ENCODE data around the gene FBXO8.

FBXO8 gene

GRCh38 chr4:174228988-174229387, 54.5 kb downstream of the FBXO8 start:
- DNase-seq (ENCODE audit: insufficient read length, low spot score) (no peak), FAIRE-seq (no peak)

GRCh38 chr4:174225349-174226049, 58.0 kb downstream of the FBXO8 start:
- no peak for DNase-seq (ENCODE audit: insufficient read length, low spot score)
- no peak for TF ChIP-seq CTCF (IDR thresholded peaks at IDR 0.05; ENCODE audit: insufficient read depth, missing control alignments)
- no peak for FAIRE-seq

More at GRCh38 chr4:174228988-174229387, 54.5 kb downstream of the FBXO8 start:
- no peak for TF ChIP-seq CTCF (IDR thresholded peaks at IDR 0.05; ENCODE audit: insufficient read depth, missing control alignments)

- FAIRE-seq (no peak), DNase-seq (ENCODE audit: insufficient read length, low spot score) (no peak)
- no peak for TF ChIP-seq CTCF (IDR thresholded peaks at IDR 0.05; ENCODE audit: insufficient read depth, missing control alignments)
These were observed 58.9 kb downstream of the FBXO8 start for GRCh38 chr4:174224550-174224949.

GRCh38 chr4:174222266-174222872, 61.1 kb downstream of the FBXO8 start:
- no peak for FAIRE-seq
- no peak for DNase-seq (ENCODE audit: insufficient read length, low spot score)
- TF ChIP-seq CTCF (IDR thresholded peaks at IDR 0.05; ENCODE audit: insufficient read depth, missing control alignments), result peak; percentile 66

- TF ChIP-seq CTCF (IDR thresholded peaks at IDR 0.05; ENCODE audit: insufficient read depth, missing control alignments), result no peak
- no peak for FAIRE-seq
- DNase-seq (ENCODE audit: insufficient read length, low spot score), result no peak
These were observed 65.2 kb downstream of the FBXO8 start for GRCh38 chr4:174218127-174218790.

- DNase-seq (ENCODE audit: insufficient read length, low spot score), result no peak
- FAIRE-seq, result no peak
- TF ChIP-seq CTCF (IDR thresholded peaks at IDR 0.05; ENCODE audit: insufficient read depth, missing control alignments), result no peak
These were observed 66.0 kb downstream of the FBXO8 start for GRCh38 chr4:174217273-174218126.

Measured in D721Med (cell line).